ENCODE data around the gene ADAMTS8. TPM values are rescaled to one million over a fixed set of nuclear protein-coding genes. Genes with fewer than 3 reads are reported as not detected.
A peak's percentile ranks its signal among the peaks of the same experiment; 100 is the strongest.

The ADAMTS8 gene
- under 1 TPM in 1 of 6 donors, not detected in 5; 0.13 TPM for polyA plus RNA-seq (ENCODE audit: low read depth in 6 of 6)

DNA sequence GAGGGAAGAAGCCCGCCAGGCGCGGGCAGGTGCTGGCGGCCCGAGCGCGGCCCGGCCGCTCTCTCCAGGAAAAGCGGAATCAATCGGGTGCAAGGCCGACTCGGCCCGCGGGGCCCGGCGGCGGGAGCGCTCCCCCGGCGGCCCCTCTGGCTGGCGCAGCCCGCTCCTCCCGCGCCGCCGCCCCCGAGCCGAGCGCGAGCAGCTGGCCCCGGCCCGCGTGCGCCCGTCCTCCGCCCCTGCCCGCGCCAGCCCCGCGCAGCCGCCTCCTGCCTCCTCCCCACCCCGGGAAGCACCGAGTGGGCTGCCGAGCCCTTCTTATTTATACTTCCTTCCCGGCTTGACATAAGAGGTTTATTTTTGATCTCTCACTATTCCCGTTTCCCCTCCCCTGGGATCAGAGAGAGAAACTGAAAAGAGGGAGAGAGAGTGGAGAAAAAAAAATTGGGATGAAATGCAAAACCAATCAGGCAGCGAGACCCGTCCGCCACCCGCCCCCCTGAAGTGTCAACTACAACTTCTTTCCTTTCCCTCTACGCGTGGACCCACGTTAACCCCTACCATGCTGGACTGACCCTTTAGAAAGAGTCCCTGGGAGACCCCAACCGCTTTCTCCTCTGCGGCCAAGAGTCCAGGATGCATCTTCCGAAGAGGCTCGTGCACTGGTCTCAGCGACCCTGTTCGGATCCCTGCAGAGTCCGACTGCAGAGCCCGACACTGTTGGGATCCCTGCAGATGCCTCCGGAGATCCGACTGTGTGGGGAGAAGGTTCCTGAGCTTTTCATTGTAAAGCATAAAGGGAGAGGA is at the start of gene ADAMTS8:
Gene ADAMTS8, minus strand, starts transcription at position 294 of the 804 bp plus-strand sequence. CDS start 323 bp downstream, outside the sequence.
- H3K27me3 Mint-ChIP-seq: peaks cover 42 to 72% (median 67%) of the 10 kb centered on the region in 3 donors
- H3K27ac Mint-ChIP-seq: peak within 1 kb of the TSS in 1 of 6 donors; percentile 63
- no peak for DNase-seq
- H3K9me3 Mint-ChIP-seq: no peaks in the 10 kb centered on the region
- H3K36me3 Mint-ChIP-seq: no peaks in the 10 kb centered on the region
- peak within 1 kb of the TSS; percentile 30 to 83 (median 72) for H3K4me3 Mint-ChIP-seq
- peaks cover 10 to 17% (median 15%) of the 10 kb centered on the region in 3 donors for H3K4me1 Mint-ChIP-seq
- no peak for ATAC-seq (ENCODE audit: low read depth in 2 of 2)

DNA sequence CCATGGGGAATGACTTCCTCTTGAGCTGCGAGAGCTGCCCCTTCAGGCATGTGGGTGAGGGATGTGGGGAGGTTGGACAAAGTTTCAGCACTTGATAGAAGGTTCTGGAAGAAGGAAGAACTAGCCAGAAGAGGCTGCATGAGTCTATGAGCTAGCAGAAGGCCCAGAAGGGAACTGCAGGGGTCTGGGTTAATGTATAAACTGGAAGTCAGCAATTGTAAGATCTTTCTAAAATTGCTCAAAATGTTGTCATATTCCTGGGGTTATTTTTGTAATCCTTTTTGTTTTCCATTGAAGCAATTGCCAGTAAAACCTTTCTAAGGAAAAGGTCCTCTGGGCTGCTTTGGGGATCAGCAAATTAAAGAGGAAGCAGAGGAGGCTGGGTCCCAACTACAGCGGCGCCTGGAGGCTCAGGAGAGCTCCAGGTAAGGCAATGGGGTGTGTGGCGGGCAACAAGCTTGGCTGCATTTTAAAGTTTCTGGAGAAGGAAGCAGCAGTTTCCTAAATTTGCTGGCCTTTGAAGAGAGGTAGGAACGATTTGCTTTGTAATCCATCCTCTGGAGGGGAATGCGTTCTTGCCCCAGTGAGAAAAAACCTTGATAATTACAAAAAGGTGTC is 49.3 kb upstream of the ADAMTS8 start:
- H3K9me3 Mint-ChIP-seq: no peaks in the 10 kb centered on the region

GRCh38 chr11:130476922-130477491 is 48.6 kb upstream of the ADAMTS8 start:
- no peak for DNase-seq
- Mint-ChIP-seq H3K4me3 (peak overlapping the region in 1 of 8 donors; percentile 9), H3K9me3 (no peaks in the 10 kb centered on the region), H3K27ac (no peak overlapping the region), H3K27me3 (peaks cover 0 to 11% (median 0%) of the 10 kb centered on the region in 3 donors), H3K36me3 (no peaks in the 10 kb centered on the region), H3K4me1 (no peaks in the 10 kb centered on the region)
- ATAC-seq (ENCODE audit: low read depth in 2 of 2): no peak

More for the DNA sequence above, 49.3 kb upstream of the ADAMTS8 start:
- Mint-ChIP-seq H3K4me3 (no peak overlapping the region), H3K4me1 (no peaks in the 10 kb centered on the region), H3K27ac (no peak overlapping the region), H3K27me3 (peaks cover 0 to 15% (median 2%) of the 10 kb centered on the region in 3 donors), H3K36me3 (no peaks in the 10 kb centered on the region)
- DNase-seq: no peak
- no peak for ATAC-seq (ENCODE audit: low read depth in 2 of 2)

DNA sequence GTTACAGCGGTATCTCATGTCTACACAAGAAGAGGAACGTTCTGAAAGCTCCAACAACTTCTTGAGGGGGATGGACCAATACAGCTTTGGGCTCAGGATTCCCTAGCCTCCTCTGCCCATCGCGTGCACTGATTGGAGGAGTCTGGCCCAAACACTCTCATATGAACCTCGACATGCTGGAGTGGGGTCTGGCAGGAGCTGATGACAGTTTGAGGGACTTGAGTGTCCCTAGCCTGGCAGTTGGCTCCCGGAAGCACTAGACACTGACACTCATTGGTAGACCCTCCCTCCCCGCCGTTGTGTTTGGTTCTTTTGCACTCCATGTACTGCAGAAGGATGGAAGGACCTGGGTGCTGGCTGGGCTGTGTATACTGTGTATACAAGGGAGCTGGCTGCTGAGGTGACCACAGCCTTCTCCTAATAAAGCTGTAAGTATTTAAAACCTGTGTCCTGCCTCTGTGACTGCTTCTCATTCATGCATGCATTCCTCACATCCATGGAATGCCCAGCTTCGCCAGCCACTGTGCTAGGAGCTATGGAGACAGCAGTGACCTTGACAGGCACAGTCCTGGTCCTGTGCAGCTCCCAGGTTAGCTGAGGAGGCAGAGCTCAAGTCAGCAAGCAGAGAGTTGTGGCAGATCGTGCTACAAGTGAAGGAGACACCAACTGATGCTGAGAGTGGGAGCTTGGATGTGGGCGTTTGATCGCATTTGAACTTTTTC is 48.0 kb upstream of the ADAMTS8 start:
- H3K9me3 Mint-ChIP-seq: no peaks in the 10 kb centered on the region
- DNase-seq (no peak), ATAC-seq (ENCODE audit: low read depth in 2 of 2) (no peak)
- H3K4me1 Mint-ChIP-seq: no peaks in the 10 kb centered on the region
- peaks cover 0 to 9% (median 0%) of the 10 kb centered on the region in 3 donors for H3K27me3 Mint-ChIP-seq
- H3K27ac Mint-ChIP-seq: no peak overlapping the region
- H3K36me3 Mint-ChIP-seq: no peaks in the 10 kb centered on the region
- peak overlapping the region in 1 of 8 donors; percentile 9 for H3K4me3 Mint-ChIP-seq

GRCh38 chr11:130475426-130476053 is 47.1 kb upstream of the ADAMTS8 start:
- Mint-ChIP-seq H3K27ac (no peak overlapping the region), H3K36me3 (no peaks in the 10 kb centered on the region), H3K4me1 (no peaks in the 10 kb centered on the region), H3K4me3 (no peak overlapping the region), H3K9me3 (no peaks in the 10 kb centered on the region), H3K27me3 (peaks cover 0 to 9% (median 0%) of the 10 kb centered on the region in 3 donors)
- ATAC-seq (ENCODE audit: low read depth in 2 of 2): no peak
- no peak for DNase-seq

DNA sequence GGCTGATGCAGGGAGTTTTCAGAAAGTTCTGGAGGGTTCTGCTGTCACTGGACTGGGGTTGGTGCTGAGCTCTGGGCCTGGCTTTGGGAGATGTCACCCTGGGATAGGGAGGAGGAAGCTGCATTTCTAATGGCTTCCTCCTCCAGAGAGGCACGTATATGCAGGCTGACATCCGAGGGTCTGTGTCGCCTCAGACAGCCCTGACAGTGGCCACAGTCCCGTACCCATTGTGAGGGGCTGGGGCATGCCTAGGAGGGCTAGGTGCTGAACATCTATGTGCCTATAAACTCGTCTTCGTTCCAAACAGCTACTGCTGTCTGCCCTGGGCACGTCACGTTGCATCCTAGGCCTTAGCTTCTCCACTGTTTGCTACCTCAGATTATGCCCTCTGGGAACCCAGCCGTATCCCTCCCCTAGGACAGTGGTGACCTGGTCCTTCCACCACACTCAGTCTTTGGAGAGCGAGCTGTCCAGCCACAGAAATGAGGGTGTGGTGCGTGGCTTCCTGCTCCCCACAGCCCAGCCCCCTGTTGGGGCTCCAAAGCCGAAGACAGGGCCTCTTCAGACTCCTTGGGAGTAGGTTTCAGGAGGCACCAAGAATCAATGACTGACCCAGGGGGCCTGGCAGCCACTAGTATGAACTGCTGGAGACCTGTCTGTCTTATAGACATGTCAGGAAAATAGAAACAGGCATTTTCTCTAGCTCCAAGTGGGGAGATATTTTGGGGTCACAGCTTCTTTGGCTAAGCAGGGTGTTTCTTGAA is 46.4 kb upstream of the ADAMTS8 start:
- Mint-ChIP-seq H3K27me3 (peaks cover 0 to 9% (median 0%) of the 10 kb centered on the region in 3 donors), H3K9me3 (no peaks in the 10 kb centered on the region), H3K4me1 (no peaks in the 10 kb centered on the region), H3K4me3 (no peak overlapping the region), H3K36me3 (no peaks in the 10 kb centered on the region), H3K27ac (no peak overlapping the region)
- DNase-seq (no peak), ATAC-seq (ENCODE audit: low read depth in 2 of 2) (no peak)

- no peak for ATAC-seq (ENCODE audit: low read depth in 2 of 2)
- Mint-ChIP-seq H3K27me3 (peaks cover 0 to 9% (median 0%) of the 10 kb centered on the region in 3 donors), H3K27ac (no peak overlapping the region), H3K4me3 (no peak overlapping the region), H3K36me3 (no peaks in the 10 kb centered on the region), H3K9me3 (no peaks in the 10 kb centered on the region), H3K4me1 (no peaks in the 10 kb centered on the region)
- DNase-seq: no peak
These were observed 45.5 kb upstream of the ADAMTS8 start for GRCh38 chr11:130473795-130474377.

GRCh38 chr11:130473056-130473794 is 44.8 kb upstream of the ADAMTS8 start:
- H3K27me3 Mint-ChIP-seq: peaks cover 0 to 9% (median 0%) of the 10 kb centered on the region in 3 donors
- DNase-seq: no peak
- H3K4me1 Mint-ChIP-seq: no peaks in the 10 kb centered on the region
- H3K9me3 Mint-ChIP-seq: no peaks in the 10 kb centered on the region
- no peak overlapping the region for H3K4me3 Mint-ChIP-seq
- H3K27ac Mint-ChIP-seq: no peak overlapping the region
- ATAC-seq (ENCODE audit: low read depth in 2 of 2): no peak
- H3K36me3 Mint-ChIP-seq: no peaks in the 10 kb centered on the region

DNA sequence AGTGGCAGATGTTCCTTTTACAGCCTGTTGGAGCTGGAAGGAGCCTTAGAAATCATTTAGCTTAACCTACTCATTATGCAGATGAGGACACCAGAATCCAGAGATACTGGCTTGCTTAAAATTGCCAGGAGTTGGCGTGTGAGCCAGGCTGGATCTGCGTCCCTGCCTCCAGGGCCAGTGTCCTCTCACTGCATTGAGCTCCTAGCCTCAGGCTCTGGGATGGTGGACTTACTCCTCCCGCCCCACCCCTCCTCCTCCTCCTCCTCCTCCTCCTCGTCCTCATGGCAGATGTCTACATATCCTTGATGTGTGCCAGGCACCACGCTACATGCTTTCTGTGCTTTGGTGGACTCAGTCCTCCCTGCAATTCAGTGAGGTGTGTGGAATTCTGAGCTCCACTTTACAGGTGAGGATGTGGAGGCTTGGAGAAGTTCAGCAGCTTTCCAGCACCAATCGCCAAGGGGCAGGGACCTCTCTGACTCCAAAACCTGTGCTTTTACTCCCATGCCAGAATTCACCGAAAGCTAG is 44.1 kb upstream of the ADAMTS8 start:
- no peak overlapping the region for H3K27ac Mint-ChIP-seq
- H3K27me3 Mint-ChIP-seq: peaks cover 0 to 7% (median 0%) of the 10 kb centered on the region in 3 donors
- ATAC-seq (ENCODE audit: low read depth in 2 of 2) (no peak), DNase-seq (no peak)
- H3K36me3 Mint-ChIP-seq: no peaks in the 10 kb centered on the region
- H3K4me3 Mint-ChIP-seq: no peak overlapping the region
- H3K4me1 Mint-ChIP-seq: no peaks in the 10 kb centered on the region
- H3K9me3 Mint-ChIP-seq: no peaks in the 10 kb centered on the region

- DNase-seq: no peak
- ATAC-seq (ENCODE audit: low read depth in 2 of 2): no peak
- Mint-ChIP-seq H3K4me1 (no peaks in the 10 kb centered on the region), H3K4me3 (no peak overlapping the region), H3K9me3 (no peaks in the 10 kb centered on the region), H3K27me3 (peaks cover 0 to 3% (median 0%) of the 10 kb centered on the region in 3 donors), H3K27ac (no peak overlapping the region), H3K36me3 (no peaks in the 10 kb centered on the region)
These were observed 43.5 kb upstream of the ADAMTS8 start for GRCh38 chr11:130471731-130472433.
